HepG2 (cell line): ENCODE measurements around the gene STOML2. TPM values are rescaled to one million over a fixed set of nuclear protein-coding genes. Genes with fewer than 3 reads are reported as not detected.
A peak's percentile ranks its signal among the peaks of the same experiment; 100 is the strongest.

Source experiments
- AGO1 ChIP-seq: fragments of 200-400 bp; formaldehyde crosslinking; IDR thresholded peaks from 2 replicates; pipeline ENCODE4 v1.6.1; 2017; ENCODE audit warnings: mild to moderate bottlenecking, low read depth, low read length, moderate library complexity; ENCODE audit not compliant: poor library complexity, severe bottlenecking
- AKNA ChIP-seq: sonication (generic); formaldehyde crosslinking; IDR thresholded peaks from 2 replicates; pipeline ENCODE4 v1.4.0; 2020; ENCODE audit warnings: missing genetic modification reagents, borderline replicate concordance
- CENPX ChIP-seq: sonication (generic); formaldehyde crosslinking; IDR thresholded peaks from 2 replicates; pipeline ENCODE4 v1.9.0; 2021; ENCODE audit warnings: mild to moderate bottlenecking, missing genetic modification reagents, moderate library complexity
- FOXO1 ChIP-seq: sonication (generic); formaldehyde crosslinking; IDR thresholded peaks from 2 replicates; pipeline ENCODE4 v1.4.0; 2020; ENCODE audit warnings: missing genetic modification reagents
- MIER3 ChIP-seq: IDR thresholded peaks from 2 replicates; pipeline ENCODE4 v1.6.1; 2016; ENCODE audit warnings: missing compliant biosample characterization, borderline replicate concordance
- NPAS2 ChIP-seq: sonication (generic); formaldehyde crosslinking; IDR thresholded peaks from 2 replicates; pipeline ENCODE4 v1.8.0; 2022; ENCODE audit warnings: mild to moderate bottlenecking, missing genetic modification reagents, borderline replicate concordance
- PLSCR1 ChIP-seq: sonication (generic); formaldehyde crosslinking; IDR thresholded peaks from 2 replicates; pipeline ENCODE4 v1.5.0; 2020; ENCODE audit warnings: missing genetic modification reagents, mild to moderate bottlenecking, borderline replicate concordance
- SKI ChIP-seq: fragments of 450-650 bp; IDR thresholded peaks from one replicate; pipeline ENCODE4 v1.6.1; 2018; ENCODE audit warnings: mild to moderate bottlenecking; ENCODE audit not compliant: partially characterized antibody
- SUZ12 ChIP-seq: fragments of 150-350 bp; IDR thresholded peaks from 2 replicates; pipeline ENCODE4 v1.6.1; 2014; ENCODE audit warnings: low read depth, low read length
- ZBTB38 ChIP-seq: sonication (generic); formaldehyde crosslinking; IDR thresholded peaks from 2 replicates; pipeline ENCODE4 v1.5.1; 2020; ENCODE audit warnings: mild to moderate bottlenecking, missing genetic modification reagents
- ZKSCAN5 ChIP-seq: sonication (generic); formaldehyde crosslinking; IDR thresholded peaks from 2 replicates; pipeline ENCODE4 v1.5.1; 2020; ENCODE audit warnings: mild to moderate bottlenecking, missing genetic modification reagents
- ZNF546 ChIP-seq: sonication (generic); formaldehyde crosslinking; conservative IDR thresholded peaks from 2 replicates; pipeline ENCODE4 v1.8.1; 2023; ENCODE audit warnings: mild to moderate bottlenecking, missing genetic modification reagents
- ZNF788 ChIP-seq: sonication (generic); formaldehyde crosslinking; IDR thresholded peaks from 2 replicates; pipeline ENCODE4 v1.5.0; 2020; ENCODE audit warnings: mild to moderate bottlenecking, missing genetic modification reagents, borderline replicate concordance
- ZSCAN31 ChIP-seq: sonication (generic); formaldehyde crosslinking; IDR thresholded peaks from 2 replicates; pipeline ENCODE4 v1.5.0; 2020; ENCODE audit warnings: low read depth, mild to moderate bottlenecking, missing genetic modification reagents
- polyA plus RNA-seq, 8 experiments: library from polyadenylated mRNA; depleted of rRNA in 3 of 8; stranded (reverse) in 7 of 8; unstranded in 1 of 8; fragments of >200 nt; fragmentation: Illumina TruSeq in 4 of 8; extraction: Trizol in 4 of 8; gene quantifications; 2 replicates each; pipeline versions ENCODE4 v1.2.1 to v1.2.3, GENCODE V29; 2011 to 2016; ENCODE audit warnings: low read depth in 4 of 8, missing spikeins in 1 of 8, mixed read lengths in 1 of 8; ENCODE audit not compliant: insufficient read depth in 1 of 8
- total RNA-seq, 5 experiments: library from RNA; depleted of rRNA; stranded (reverse); fragments of >200 nt; fragmentation: Illumina TruSeq; extraction: Trizol; gene quantifications; 2 replicates each; pipeline ENCODE4 v1.2.3, GENCODE V29; 2016; ENCODE audit warnings: low read depth in 1 of 5
- TF ChIP-seq, protein P1 (sequence below): sonication (generic); formaldehyde crosslinking; IDR thresholded peaks from 2 replicates; pipeline ENCODE4 v1.4.0; 2020; ENCODE audit warnings: missing genetic modification reagents, mild to moderate bottlenecking, borderline replicate concordance
- TF ChIP-seq, protein P2 (sequence below): sonication (generic); formaldehyde crosslinking; IDR thresholded peaks from 2 replicates; pipeline ENCODE4 v1.4.0; 2020; ENCODE audit warnings: mild to moderate bottlenecking, missing genetic modification reagents

STOML2 gene
- total and polyA plus RNA-seq, 2 of the 13 experiments (the other 11 are each of a cell fraction or from before 2014, with no cell fraction given): 245 to 250 TPM

GRCh38 chr9:35079426-35080341 is 23.2 kb downstream of the STOML2 start, which contains the start of gene FANCG (continued):
- TF ChIP-seq AKNA (no peak), AGO1 (peak; percentile 48), ZKSCAN5 (CRISPR knock-in tag) (no peak), FOXO1 (no peak), CENPX (no peak), SKI (peak; percentile 30), ZBTB38 (CRISPR knock-in tag) (no peak), ZNF788 (CRISPR knock-in tag) (peak; percentile 79; the same call in 1 of the 2 replicates), NPAS2 (no peak), PLSCR1 (no peak), MIER3 (CRISPR knock-in tag) (no peak; the same call in 1 of the 2 replicates), ZNF546 (CRISPR knock-in tag) (no peak), SUZ12 (peak; percentile 55; the same call in 1 of the 2 replicates), ZSCAN31 (CRISPR knock-in tag) (peak; percentile 66; the same call in 1 of the 2 replicates)
- TF ChIP-seq, protein P1, sequence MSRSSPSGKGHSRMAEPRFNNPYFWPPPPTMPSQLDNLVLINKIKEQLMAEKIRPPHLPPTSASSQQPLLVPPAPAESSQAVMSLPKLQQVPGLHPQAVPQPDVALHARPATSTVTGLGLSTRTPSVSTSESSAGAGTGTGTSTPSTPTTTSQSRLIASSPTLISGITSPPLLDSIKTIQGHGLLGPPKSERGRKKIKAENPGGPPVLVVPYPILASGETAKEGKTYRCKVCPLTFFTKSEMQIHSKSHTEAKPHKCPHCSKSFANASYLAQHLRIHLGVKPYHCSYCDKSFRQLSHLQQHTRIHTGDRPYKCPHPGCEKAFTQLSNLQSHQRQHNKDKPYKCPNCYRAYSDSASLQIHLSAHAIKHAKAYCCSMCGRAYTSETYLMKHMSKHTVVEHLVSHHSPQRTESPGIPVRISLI: peak; percentile 32; the same call in 1 of the 2 replicates
- TF ChIP-seq, protein P2, sequence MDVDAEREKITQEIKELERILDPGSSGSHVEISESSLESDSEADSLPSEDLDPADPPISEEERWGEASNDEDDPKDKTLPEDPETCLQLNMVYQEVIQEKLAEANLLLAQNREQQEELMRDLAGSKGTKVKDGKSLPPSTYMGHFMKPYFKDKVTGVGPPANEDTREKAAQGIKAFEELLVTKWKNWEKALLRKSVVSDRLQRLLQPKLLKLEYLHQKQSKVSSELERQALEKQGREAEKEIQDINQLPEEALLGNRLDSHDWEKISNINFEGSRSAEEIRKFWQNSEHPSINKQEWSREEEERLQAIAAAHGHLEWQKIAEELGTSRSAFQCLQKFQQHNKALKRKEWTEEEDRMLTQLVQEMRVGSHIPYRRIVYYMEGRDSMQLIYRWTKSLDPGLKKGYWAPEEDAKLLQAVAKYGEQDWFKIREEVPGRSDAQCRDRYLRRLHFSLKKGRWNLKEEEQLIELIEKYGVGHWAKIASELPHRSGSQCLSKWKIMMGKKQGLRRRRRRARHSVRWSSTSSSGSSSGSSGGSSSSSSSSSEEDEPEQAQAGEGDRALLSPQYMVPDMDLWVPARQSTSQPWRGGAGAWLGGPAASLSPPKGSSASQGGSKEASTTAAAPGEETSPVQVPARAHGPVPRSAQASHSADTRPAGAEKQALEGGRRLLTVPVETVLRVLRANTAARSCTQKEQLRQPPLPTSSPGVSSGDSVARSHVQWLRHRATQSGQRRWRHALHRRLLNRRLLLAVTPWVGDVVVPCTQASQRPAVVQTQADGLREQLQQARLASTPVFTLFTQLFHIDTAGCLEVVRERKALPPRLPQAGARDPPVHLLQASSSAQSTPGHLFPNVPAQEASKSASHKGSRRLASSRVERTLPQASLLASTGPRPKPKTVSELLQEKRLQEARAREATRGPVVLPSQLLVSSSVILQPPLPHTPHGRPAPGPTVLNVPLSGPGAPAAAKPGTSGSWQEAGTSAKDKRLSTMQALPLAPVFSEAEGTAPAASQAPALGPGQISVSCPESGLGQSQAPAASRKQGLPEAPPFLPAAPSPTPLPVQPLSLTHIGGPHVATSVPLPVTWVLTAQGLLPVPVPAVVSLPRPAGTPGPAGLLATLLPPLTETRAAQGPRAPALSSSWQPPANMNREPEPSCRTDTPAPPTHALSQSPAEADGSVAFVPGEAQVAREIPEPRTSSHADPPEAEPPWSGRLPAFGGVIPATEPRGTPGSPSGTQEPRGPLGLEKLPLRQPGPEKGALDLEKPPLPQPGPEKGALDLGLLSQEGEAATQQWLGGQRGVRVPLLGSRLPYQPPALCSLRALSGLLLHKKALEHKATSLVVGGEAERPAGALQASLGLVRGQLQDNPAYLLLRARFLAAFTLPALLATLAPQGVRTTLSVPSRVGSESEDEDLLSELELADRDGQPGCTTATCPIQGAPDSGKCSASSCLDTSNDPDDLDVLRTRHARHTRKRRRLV: no peak; the same call in 1 of the 2 replicates
